Skin epidermis (tissue), 12 donors: ENCODE measurements around the gene POLR2F.

Experiments
- H3K27ac ChIP-seq, 21 experiments: fragments of 200-600 bp; sonication (generic) in 11 of 21; one replicate each; pipeline ENCODE4 v1.5.0; 2020; ENCODE audit warnings: mild to moderate bottlenecking in 3 of 21, inconsistent platforms in 2 of 21, moderate library complexity in 2 of 21
- H3K4me3 ChIP-seq, 7 experiments: fragments of 200-600 bp; sonication (generic) in 2 of 7; one replicate each; pipeline ENCODE4 v1.5.0; 2020; ENCODE audit warnings: inconsistent platforms in 2 of 7, mild to moderate bottlenecking in 2 of 7, moderate library complexity in 1 of 7

The POLR2F gene

DNA sequence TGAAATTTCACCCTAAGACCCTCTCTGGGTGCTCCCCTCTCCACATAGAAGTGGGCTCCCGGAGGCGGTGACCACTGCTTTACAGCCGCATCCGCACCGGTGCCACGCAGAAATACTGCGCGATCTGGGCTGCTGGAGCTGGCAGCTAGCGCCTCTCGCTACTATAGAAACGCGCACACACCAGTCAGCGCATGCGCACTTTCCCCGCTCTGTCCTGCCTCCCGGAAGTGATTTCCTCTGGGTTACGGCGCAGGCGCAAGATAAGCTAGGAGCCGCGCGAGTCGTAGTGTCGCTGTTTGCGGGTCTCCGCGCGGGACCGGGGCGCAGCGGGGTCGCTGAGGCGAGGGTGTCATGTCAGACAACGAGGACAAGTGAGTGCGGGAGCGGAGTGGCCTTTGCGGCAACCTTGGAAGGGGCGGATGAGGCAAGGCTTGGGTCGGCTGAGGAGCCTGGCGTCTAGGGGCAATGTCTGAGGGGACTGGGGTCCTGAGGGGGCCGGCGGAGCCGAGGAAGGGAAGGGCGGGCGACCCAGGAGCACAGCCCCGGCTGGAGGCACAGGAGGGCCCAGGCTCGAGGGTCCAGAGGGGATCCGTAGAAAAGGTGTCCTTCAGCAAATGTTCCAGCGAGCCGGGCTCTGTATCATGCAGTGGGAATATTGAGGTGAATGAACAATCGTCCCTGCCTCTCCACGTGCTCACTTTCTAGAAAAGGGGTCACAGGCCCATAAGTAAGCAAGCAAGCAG is at the start of gene POLR2F, which contains the start of gene C22orf23:
Gene POLR2F (plus strand): TSS at position 263 of the 743 bp plus-strand sequence. CDS start 89 bp downstream, at position 352.
Gene C22orf23 (minus strand): TSS at position 165 of the 743 bp plus-strand sequence. CDS start 452 bp downstream, outside the sequence.
- peak within 1 kb of the TSS; percentile 79 to 97 (median 90) for H3K4me3 ChIP-seq
- peak within 1 kb of the TSS; percentile 61 to 92 (median 87) for H3K27ac ChIP-seq

DNA sequence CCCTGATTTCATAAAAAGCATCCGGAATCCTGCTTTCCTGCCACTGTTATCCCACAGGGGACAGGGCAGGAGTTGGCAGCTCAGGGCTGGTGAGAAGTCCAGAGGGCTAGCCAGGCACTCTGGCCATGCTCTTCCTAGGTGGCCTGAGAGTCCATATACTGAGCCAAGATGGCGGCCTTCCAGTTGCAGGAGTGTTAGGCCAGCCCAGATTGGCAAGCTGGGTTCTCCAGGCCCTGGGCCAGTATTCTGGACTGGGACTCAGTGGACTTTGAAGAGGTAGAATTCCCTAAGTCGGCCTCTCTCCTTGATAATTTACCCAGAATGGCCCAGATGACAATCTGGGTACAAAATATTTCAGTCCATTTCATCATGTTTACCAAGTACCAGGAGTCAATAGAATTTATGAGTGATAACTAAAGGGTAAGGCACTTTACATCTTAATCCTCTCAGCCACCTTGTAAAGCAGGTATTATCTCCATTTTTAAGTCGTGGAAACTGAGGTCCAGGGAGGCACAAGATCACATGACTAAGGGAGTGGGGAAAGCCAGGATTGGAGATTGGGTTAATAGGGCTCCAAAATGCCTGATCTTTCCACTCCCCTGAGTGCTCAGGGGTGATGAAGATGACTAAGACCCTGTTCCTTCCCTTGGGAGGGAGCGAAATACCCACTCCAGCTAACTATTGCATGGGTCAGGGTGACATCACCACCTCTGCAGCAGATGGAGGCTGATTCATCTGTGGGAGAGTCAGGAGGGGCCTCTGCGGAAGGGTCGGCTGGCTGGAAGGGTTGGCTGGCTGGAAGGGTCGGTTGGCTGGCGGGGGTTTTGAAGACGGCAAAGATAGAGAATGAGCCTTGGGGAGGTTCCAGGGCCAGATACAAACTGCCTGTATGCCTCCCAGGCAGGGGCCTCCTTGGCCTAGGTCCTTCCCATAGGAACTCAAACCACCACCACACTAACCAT is 48.6 kb upstream of the POLR2F start:
- Histone ChIP-seq H3K4me3 (peak overlapping the region in 3 of 7 experiments; percentile 34 to 91 (median 80)), H3K27ac (peak overlapping the region; percentile 72 to 97 (median 90))

DNA sequence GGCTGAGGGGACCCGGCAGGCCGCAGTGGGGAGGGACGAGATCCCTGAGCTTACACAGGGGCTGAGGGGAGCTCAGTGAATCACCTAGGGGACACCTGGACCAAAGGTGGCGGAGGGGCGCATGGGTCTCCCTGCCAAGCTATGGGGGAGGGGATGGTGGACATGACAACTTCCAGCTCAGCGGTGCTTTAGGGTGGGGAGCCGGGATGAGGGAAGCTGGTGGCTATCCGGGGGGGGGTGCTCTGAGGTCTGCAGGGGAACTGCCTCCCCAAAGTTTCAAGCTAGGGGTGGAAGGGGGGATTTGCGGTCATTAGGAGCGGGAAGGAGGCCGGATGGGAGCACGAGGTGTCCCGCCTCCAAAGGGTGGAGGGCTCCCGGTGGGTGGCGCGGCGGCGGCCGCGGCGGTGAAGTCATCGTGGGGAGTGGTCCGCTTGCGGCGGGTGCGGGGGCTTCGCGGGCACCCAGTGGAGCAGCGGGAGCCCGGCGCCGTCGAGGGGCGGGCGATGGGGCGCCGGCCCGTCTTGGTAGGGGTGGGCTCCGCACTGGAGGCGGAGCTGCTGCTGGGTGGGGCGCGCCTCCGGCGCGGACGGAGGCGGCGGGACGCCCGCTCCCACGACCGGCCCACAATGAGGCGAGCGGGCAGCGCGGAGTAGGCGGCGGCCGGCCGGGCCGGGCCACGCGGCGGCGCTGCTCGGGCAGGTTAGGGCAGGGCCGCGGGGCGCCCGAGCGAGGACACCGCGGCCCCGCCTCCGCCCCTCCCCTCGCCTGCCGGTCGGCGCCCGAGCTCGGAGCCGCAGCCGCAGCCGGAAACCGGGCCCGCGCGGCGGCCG is 47.8 kb upstream of the POLR2F start, which contains the start of gene MICALL1:
Gene MICALL1 (plus strand): TSS at position 764 of the 830 bp plus-strand sequence. CDS start 126 bp downstream, outside the sequence.
- H3K27ac ChIP-seq: peak within 1 kb of the TSS; percentile 83 to 97 (median 92)
- H3K4me3 ChIP-seq: peak within 1 kb of the TSS; percentile 51 to 91 (median 80)

DNA sequence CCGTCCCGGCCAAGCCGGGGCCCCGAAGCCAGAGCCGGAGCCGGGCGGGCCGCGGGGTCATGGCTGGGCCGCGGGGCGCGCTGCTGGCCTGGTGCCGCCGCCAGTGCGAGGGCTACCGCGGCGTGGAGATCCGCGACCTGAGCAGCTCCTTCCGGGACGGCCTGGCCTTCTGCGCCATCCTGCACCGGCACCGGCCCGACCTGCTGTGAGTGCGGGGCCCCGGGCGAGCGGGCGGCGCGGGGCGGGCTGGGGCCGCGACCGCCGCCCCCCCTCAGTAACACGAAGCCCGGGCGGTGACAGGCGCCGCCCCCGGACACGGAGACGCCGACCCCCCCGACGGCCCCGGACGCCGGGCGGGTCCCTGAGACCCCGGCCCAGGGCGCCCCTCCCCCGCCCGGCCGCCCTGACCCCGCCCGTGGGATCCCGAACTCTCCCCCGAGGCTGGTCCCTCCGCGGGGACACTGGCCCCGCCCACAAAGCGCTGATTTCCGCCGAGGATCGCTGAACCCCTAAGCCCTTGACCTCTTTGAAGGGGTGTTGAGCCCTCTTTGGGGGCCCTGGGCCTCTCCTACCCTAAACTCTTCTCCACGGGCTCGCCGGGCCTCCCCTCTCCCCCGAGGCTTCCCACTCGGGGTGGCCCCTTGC is 47.0 kb upstream of the POLR2F start:
- Histone ChIP-seq H3K27ac (peak overlapping the region; percentile 83 to 97 (median 92)), H3K4me3 (peak overlapping the region; percentile 51 to 91 (median 80))

DNA sequence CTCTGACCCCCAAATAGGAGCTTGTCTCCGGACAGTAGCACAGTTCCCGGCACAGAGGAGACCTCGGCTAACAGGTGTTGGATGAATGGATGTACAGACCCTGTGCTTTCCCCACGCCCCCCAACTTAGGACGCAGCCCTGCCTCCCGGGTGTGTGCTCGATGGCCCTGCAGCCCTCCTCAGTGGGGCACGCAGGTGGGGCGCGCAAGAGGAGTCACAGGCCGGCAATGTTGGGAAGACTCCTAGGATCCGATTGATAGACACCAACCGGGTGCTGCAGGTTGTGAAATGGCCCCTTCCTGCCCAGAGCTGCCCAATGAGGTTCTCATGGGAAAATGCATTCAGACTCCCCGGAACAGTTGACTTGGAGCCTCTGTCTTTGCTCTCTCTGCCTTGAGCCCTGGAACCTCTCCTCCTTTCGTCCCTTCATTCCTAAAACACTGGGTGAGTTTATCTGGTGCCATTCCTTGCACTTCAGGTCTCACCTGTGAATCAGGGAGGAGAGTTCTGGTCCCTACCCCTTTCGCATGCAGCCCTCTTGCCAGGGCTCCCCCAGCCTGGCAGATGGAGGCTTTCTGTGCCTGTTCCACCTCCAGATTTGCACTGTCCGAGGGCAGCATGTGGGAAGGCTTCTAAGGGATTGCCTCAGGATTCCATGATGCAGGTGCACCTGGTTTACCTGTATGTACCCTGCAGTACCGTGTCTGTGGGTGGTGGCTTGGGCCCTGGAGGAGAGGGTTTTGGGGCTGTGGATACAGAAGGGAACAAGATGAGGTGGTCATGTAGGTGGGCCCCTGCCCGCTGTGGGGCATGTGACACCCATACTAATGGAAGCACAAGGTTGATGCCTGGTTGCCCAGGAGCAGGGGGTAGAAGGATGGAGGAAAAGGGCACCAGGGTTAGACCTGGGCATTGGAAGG is 46.2 kb upstream of the POLR2F start:
- Histone ChIP-seq H3K27ac (peak overlapping the region in 20 of 21 experiments; percentile 83 to 97 (median 92)), H3K4me3 (peak overlapping the region; percentile 51 to 91 (median 80))

DNA sequence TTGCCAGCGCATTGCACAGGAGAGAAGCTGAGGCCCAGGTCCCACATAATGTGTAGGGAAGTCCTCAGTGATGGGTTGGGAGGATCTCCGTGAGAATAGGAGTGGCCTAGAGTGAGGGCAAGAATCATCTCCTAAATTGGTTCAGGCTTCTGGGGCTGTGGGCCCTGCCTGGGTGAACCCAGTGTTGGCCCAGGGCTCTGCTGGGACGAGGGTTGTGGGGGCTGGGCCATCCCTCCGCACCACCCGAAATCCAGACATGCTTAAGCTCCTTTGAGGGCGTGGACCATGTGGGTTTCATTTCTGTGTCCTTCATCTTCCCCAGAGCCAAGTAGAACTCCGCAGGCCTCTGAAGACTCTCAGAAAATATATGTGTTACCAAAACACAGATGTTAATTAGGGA is 43.7 kb upstream of the POLR2F start:
- no peak overlapping the region for H3K4me3 ChIP-seq
- H3K27ac ChIP-seq: peak overlapping the region in 12 of 21 experiments; percentile 2 to 95 (median 42)

DNA sequence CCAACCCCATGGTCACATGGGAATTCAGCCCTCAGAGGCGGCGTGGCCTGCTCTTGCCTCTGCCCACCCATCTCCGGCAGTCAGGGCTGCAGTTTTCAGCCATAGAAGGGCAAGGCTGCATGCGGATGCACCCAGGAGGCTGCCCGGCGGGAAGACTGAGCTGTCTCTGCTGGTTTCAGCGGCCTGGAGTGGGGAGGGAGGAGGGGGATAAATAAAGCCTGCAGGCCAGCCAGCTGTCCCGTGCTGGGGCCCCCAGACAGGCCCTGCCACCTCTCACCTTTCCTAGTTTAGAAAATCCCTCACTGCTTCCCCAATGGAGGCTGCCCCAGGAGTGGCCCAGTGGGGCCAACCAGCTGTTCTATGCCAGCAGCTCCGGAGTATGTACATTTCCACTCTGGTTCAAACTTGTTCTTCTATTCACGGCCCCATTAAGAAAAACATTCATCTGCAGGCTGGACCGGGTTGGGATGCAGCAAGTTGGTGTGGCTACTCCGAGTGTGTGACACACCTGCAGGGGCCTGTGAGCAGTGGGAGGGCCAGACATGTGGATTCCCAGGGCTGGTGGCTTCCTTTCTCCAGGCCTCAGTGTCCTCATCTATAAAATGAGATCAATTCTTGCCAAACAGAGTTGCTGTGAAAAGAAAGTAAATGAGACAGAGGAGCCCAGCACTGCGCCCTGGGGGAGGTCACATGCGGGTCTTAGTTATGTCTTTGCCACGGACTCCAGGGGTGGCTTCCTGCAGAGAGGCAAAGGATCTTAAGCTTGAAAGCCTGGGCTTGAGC is 42.4 kb upstream of the POLR2F start:
- Histone ChIP-seq H3K4me3 (no peak overlapping the region), H3K27ac (peak overlapping the region in 16 of 21 experiments; percentile 2 to 74 (median 53))

DNA sequence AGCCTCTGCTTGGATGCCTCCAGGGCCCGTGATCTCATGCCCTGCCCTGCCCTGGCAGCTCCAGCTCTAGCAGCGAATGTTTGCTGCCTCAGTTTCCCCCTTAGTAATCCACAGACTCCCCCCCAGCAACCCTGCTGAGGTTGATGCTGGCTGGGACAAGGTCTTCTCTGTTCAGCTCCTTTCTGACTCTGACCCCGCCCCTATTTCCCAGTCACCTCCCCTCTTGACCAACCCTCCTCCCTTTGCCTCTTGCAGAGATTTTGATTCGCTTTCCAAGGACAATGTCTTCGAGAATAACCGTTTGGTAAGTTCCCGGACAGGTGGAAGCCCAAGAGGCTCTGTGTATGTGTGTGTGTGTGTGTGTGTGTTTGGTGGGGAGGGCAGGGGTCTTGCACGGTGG is 41.8 kb upstream of the POLR2F start:
- H3K27ac ChIP-seq: peak overlapping the region in 6 of 21 experiments; percentile 3 to 74 (median 52)
- no peak overlapping the region for H3K4me3 ChIP-seq

DNA sequence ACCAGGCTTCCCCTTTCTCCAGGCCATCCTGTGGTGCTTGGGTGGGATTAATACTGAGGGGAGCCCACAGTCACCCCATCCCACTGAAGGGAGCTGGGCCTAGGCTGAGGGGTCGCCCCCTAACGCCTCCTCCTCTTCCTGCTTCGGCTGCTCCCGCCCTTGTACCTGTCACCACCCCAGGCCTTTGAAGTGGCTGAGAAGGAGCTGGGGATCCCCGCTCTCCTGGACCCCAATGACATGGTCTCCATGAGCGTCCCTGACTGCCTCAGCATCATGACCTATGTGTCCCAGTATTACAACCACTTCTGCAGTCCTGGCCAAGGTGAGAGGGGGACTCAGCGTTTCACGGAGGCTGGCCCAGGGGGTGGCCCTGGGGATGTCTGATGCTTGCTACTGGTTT is 41.3 kb upstream of the POLR2F start:
- no peak overlapping the region for H3K4me3 ChIP-seq
- H3K27ac ChIP-seq: no peak overlapping the region

DNA sequence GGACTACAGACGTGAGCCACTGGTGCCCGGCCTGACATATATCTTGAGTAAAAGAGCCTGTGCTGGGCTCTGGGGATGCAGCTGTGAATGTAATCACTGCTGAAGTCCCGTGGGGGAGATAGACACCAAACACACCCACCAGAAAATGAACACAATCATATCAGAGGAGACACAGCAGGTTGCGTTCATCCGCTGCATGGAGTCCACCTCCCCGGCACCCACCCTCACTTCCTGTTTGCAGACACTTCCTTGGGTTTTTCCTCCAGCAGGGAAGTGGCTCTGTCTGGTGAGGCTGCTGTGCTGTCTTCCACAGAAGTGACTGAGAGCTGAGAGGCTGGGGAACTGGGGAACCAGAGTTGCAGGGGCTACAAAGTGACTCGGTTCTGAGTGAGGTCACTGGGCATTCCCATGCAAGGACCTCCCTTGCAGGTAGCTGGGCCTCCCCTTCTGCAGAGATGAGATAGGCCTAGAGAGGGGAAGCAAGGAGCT is 40.2 kb upstream of the POLR2F start:
- Histone ChIP-seq H3K27ac (no peak overlapping the region), H3K4me3 (no peak overlapping the region)

DNA sequence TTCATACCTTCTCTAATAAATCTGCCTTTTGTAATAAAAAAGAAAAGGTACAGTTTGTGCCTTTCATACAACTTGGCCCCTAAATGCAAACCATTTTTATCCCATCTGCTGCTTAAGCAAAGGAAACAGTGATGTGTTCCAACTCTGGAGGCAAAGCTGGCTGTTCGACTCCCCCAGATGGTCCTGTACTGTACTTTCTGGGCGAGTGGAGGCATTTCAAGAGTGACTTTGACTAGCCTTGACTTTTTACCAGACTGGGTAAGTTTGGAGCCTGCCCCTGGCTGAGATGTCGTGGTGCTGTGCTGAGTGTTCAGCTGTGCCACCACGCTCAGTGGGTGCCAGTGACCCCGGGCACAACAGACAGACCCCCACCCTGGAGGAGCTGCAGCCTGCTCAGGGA is 37.2 kb upstream of the POLR2F start:
- Histone ChIP-seq H3K27ac (peak overlapping the region in 3 of 21 experiments; percentile 24 to 49 (median 39)), H3K4me3 (no peak overlapping the region)

DNA sequence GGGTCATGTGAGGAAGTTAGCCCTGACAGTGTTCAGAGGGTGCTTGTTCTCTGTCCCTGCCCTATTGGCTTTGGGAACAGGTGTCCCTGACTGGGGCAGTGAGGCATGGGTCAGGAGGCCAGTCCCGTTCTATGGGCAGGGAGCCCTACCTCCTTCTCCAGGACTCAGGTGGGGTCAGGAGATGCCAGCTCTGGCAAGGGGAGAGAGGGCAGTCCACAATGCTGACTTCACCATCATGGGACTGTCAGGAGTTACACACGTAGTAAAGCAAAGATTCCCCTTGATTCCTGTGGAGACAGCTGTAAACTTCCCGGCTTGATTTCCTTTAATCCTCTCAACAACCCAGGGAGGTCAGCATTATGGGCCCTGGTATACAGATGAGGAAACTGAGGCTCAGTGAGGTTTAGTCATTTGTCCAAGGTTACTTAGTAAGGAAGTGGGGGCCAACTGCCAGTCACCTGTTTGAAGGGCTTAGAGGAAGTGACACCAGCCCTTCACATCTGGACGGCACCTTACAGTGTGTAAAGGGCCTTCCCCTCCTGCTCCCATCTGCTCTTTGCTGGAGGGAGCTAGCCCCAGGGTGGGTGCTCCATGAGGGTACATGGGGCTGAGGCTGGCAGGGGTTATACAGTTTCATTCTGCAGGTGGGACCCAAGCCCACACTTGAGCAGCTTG is 35.5 kb upstream of the POLR2F start:
- no peak overlapping the region for H3K4me3 ChIP-seq
- peak overlapping the region in 1 of 21 experiments; percentile 42 for H3K27ac ChIP-seq

DNA sequence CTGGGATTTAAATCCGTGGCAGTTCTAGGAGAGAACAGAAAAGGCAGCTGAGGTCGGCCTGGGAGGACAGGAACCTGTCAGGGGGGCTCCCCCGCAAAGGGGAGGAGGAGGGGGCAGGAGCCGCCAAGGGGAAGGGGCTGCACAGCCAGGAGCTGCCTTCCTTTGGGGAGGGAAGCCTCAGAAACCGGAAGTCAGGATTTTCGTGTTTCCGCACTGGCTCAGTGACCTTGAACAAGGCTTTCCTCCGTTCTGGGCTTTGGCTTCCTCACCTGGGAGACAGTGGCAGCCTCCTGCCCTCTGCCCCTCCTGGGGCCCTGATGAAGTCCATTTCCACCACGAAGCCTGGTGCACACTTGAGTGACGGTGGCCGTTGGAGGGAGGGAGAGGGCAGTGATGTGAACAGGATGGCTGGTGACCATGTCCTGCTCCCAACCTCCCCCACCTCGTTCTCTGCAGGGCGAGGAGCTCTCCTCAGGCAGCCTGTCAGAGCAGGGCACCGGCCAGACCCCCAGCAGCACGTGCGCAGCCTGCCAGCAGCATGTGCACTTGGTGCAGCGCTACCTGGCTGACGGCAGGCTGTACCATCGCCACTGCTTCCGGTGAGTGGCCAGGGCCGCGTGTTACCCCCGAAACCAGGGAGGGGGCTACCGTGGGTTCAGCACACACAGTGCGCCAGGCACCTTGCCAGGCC is 34.8 kb upstream of the POLR2F start:
- Histone ChIP-seq H3K4me3 (no peak overlapping the region), H3K27ac (peak overlapping the region in 1 of 21 experiments; percentile 42)

DNA sequence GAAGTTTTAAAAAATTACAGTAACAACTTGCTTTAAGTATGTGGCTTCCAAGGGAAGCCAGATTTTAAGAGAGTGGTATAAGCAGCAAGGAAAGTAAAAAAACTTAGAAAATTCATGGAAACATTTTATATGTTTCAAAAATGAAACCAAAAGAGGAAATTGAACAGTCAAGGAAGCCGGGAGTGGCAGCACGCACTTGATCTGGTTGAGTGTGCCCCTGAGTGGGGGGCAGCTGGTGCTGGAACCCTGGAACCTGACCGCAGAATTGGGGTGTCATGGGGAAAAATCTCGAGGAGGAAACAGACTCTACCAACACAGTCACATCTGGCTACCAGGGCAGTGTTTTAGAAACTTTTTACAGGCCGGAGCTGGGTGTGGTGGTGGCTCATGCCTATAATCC is 33.4 kb upstream of the POLR2F start:
- Histone ChIP-seq H3K27ac (peak overlapping the region in 7 of 21 experiments; percentile 7 to 67 (median 32)), H3K4me3 (no peak overlapping the region)

DNA sequence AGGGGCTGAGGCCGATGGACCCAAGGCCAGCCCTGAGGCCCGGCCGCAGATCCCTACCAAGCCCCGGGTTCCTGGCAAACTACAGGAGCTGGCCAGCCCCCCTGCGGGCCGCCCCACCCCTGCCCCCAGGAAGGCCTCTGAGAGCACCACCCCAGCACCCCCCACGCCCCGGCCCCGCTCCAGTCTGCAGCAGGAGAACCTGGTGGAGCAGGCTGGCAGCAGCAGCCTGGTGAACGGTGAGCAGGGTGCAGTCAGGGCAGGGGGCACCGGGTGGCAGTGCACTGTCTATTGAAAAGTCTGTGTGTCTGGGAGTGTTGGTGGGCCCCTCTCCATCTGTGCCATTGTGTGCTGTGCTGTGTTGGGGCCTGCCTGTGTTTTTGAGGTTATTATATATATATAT is 31.3 kb upstream of the POLR2F start:
- no peak overlapping the region for H3K27ac ChIP-seq
- H3K4me3 ChIP-seq: no peak overlapping the region

DNA sequence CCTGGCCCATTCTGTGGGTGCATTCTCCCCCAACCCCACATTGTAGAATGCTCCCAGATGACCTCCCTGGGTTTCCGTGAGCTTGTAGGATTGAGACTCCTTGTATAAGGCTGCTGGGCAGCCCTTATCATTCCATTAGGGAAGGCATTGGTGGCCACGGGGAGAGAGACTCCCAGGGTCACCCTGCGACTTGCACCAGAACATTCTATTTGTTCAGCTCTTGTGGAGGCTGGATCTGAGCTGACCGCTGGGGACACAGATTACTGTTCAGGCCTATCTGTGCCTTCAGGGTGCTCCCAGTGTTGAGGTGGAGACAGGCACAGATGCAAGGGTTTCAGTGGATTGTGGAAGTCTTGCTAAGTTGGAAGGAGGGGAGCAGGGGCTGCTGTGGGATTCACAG is 29.6 kb upstream of the POLR2F start:
- Histone ChIP-seq H3K4me3 (no peak overlapping the region), H3K27ac (no peak overlapping the region)
